Epithelial cell of proximal tubule (primary cell): ENCODE measurements around the gene THEM5. TPM values are rescaled to one million over a fixed set of nuclear protein-coding genes. Genes with fewer than 3 reads are reported as not detected.

ENCODE experiments used
- DNase-seq: peaks from one replicate; pipeline ENCODE4 v3.0.0-alpha.2; 2011; ENCODE audit warnings: low read depth
- H3K4me3 ChIP-seq: 2 replicates; pipeline ENCODE4 v1.5.1; 2011; ENCODE audit warnings: low read depth, mild to moderate bottlenecking, low read length
- total RNA-seq: library from RNA; depleted of rRNA; stranded (reverse); fragments of >200 nt; gene quantifications from 2 replicates; pipeline ENCODE4 v1.2.3, GENCODE V29; 2015
- TF ChIP-seq, protein P1 (sequence below): conservative IDR thresholded peaks from 2 replicates; pipeline ENCODE4 v1.5.1; 2012; ENCODE audit warnings: low read depth, mild to moderate bottlenecking, low read length

The THEM5 gene
- total RNA-seq, 1 donor from 2014 or later, result not detected

DNA sequence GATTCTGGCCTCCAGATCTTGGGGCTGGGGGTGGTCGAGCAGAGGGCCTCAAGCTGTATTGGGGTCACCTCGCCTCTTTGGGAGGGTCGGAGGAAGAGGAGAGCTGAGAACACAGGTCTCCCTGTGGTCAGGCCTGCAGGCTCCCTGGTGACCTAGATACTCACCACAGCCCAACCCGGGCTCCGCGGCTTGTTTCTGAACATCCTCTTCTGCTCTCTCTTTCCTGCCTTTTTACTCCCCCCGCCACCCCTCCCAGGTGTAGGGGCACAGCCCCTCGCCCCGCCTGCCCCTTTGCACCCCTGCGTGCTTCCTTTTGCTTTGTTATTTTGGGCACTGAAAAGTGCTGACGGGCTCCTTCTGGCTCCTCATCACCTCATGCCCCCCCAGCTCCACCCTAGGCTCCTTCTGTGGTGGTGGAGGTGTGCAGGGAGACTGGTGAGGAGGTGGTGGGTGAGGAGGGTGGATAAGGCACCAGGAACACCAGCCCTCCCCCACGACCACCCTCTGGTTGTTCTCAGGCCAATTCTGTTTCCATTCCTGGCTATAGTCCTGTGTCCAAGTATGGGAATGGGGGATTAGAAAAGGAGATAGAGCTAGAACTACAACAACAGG lies 37.7 kb downstream of the THEM5 start:
- H3K4me3 ChIP-seq, result no peak overlapping the region
- TF ChIP-seq, protein P1, sequence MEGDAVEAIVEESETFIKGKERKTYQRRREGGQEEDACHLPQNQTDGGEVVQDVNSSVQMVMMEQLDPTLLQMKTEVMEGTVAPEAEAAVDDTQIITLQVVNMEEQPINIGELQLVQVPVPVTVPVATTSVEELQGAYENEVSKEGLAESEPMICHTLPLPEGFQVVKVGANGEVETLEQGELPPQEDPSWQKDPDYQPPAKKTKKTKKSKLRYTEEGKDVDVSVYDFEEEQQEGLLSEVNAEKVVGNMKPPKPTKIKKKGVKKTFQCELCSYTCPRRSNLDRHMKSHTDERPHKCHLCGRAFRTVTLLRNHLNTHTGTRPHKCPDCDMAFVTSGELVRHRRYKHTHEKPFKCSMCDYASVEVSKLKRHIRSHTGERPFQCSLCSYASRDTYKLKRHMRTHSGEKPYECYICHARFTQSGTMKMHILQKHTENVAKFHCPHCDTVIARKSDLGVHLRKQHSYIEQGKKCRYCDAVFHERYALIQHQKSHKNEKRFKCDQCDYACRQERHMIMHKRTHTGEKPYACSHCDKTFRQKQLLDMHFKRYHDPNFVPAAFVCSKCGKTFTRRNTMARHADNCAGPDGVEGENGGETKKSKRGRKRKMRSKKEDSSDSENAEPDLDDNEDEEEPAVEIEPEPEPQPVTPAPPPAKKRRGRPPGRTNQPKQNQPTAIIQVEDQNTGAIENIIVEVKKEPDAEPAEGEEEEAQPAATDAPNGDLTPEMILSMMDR, result no peak
- DNase-seq, result no peak

DNA sequence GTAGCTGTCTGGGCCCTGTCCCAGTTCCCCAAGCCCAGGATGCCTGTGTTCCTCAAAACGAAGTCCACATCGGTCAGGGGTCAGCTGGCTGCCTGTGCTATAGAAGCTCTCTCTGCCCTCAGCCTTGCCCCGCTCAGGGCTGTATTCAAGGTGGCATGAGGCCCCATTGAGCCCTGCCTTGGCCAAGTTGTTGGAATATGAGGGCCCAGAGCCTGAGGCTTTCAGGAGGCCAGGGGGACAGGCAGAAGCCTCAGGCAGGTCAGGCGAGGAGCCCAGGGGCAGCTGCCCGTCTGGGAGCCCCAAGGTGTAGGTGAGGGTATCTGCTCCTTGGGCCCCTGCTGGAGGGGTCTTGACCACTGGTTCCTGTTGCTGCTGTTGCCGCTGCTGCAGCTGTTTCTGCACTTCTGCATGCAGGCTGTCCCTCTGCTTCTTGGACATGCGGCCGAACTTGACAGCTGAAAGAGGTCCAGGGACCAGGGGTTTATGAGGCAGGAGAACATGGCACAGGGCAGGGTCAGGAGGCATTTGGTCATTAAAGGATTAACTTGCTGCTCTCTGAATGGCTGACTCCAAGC lies 38.5 kb downstream of the THEM5 start:
- no peak for DNase-seq
- TF ChIP-seq, protein P1, result no peak
- no peak overlapping the region for H3K4me3 ChIP-seq

DNA sequence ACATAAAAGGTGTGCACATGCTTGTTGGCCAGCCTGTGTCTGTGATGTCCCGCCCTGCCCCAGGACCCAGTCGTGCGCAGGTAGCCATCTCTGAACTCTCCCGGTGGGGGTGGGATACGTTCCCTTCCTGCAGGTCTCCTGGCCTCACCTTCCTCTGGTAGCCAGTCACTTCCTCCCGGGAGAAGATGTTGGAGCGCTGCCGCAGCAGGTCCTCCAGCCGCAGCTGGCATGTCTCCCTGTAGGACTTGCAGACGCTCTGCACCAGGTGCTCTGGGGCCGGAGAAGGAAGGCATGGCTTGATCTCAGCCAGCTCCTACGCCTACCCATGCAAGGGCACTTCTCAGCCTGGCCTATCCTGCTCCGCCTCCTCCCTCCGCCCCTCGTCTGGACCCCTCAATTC lies 39.1 kb downstream of the THEM5 start:
- no peak overlapping the region for H3K4me3 ChIP-seq
- no peak for DNase-seq
- TF ChIP-seq, protein P1, result no peak

DNA sequence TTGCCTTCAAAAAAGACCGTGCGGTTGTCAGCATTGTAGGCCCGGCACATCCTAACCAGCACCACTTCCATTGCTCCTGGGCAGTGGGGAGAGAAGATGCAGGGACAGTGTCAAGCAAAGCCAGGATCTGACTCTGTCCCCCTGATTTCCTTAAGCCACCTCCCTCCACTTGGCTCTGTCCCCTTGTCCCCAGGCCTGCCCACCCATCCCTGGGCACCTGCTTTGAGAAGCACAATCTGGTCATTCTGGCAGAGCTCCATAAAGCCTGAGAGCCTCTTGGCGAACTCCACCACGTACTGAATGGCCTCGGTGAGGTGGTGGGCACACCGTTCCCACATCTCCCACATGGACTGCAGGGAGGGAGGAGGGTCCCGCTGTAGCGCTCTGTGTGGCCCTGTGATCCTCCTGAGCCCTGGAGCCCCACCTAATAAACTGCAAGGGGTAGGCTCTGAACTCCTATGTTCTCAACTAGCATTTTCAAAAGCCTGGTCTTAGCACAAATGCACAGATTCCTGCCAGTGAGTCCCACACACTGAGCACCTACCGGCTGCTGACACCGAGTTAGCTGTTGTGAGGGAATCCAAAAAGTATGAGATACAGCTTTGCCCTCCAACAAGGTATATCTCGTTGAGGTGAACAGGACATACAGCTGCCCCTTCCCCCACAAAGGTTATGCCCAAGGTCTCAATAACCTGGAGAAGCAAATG lies 40.1 kb downstream of the THEM5 start:
- TF ChIP-seq, protein P1, result no peak
- no peak for DNase-seq
- H3K4me3 ChIP-seq, result no peak overlapping the region

DNA sequence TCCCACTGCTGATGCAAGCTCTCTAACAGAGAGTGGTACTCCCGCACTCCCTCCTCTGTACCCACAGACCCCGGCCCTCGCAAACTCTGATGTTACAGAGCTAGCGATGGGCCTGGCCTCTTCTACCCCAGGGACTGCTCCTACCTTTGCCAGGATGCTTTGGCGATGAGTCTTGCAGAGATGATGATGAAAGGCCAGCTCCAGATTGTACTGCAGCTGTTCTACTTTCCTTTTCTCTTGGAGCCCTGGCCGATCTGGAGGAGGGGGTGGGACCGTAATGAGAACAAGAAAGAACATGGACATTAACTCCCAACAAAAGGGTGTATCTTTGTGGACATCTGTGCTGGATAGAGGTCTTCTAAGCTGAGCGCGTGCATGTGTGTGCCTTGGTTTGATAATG lies 42.3 kb downstream of the THEM5 start:
- no peak for DNase-seq
- TF ChIP-seq, protein P1, result no peak
- H3K4me3 ChIP-seq, result no peak overlapping the region

DNA sequence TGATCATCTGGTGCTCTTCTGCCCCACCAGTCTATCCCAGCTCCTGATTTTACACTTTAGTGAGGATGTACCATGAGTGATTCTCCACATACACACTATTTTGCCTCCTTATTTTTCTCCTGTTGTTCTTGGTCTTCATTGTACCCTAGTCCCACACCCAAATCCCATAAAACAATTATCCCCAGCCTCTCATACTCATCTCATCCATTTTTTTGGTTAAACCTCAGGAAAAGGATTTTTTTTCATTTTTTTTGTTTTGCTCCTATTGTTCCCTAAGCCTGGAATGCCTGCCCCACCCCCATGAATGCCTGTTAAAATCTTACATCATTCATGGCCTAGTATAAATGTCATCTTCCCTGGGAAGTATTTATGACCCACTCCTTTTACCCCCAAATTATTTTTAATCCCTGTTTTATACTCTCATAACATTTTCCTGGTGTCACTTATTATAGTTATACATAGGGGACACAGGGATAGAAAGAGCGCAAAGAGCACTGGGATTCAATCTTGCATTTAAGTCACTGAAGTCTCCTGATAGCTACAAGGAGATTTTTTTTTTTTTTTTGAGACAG lies 43.4 kb downstream of the THEM5 start:
- H3K4me3 ChIP-seq, result no peak overlapping the region
- DNase-seq, result no peak
- TF ChIP-seq, protein P1, result no peak
